ENCODE measurements around the gene AP2B1. TPM values are rescaled to one million over a fixed set of nuclear protein-coding genes. Genes with fewer than 3 reads are reported as not detected.

The AP2B1 gene
- total and polyA plus RNA-seq, 2 experiments from 2014 or later, result 76.1 to 87.0 TPM

GRCh38 chr17:35723735-35724134 is 136.6 kb downstream of the AP2B1 start:
- Histone ChIP-seq H3K4me3 (no peak overlapping the region), H3K9me3 (ENCODE audit: low read depth) (no peaks in the 10 kb centered on the region), H3K27me3 (no peaks in the 10 kb centered on the region), H4K20me1 (ENCODE audit: insufficient read depth, poor library complexity, severe bottlenecking) (no peaks in the 10 kb centered on the region), H3K4me1 (ENCODE audit: insufficient read depth) (peaks cover 25% of the 10 kb centered on the region), H2AFZ (no peak overlapping the region), H3K79me2 (no peaks in the 10 kb centered on the region), H3K4me2 (no peak overlapping the region), H3K36me3 (replicated peaks; ENCODE audit: insufficient read depth, low read depth) (no peaks in the 10 kb centered on the region), H3K9me2 (replicated peaks; ENCODE audit: insufficient read depth) (no peaks in the 10 kb centered on the region), H3K27ac (no peak overlapping the region)
- TF ChIP-seq EZH2phosphoT487 (IDR thresholded peaks at IDR 0.05; ENCODE audit: low read depth, severe bottlenecking, unreplicated experiment) (no peak), CTCF (IDR thresholded peaks at IDR 0.05; ENCODE audit: poor library complexity) (no peak), EZH2 (IDR thresholded peaks at IDR 0.05; ENCODE audit: borderline replicate concordance) (no peak)
- no peak for DNase-seq (ENCODE audit: low spot score)
- WGBS (ENCODE audit: low lambda C conversion rate, missing lambda C conversion rate), result 100% methylated on average over 2 of the region's 2 CpGs

- no peak overlapping the region for H2AFZ ChIP-seq
- H3K4me1 ChIP-seq (ENCODE audit: insufficient read depth), result peaks cover 25% of the 10 kb centered on the region
- H3K4me2 ChIP-seq, result no peak overlapping the region
- peak overlapping the region; percentile 80 for H3K27ac ChIP-seq
- no peak for DNase-seq (ENCODE audit: low spot score)
- 92% methylated on average over 4 of the region's 4 CpGs for WGBS (ENCODE audit: low lambda C conversion rate, missing lambda C conversion rate)
- no peaks in the 10 kb centered on the region for H3K79me2 ChIP-seq
- H4K20me1 ChIP-seq (ENCODE audit: insufficient read depth, poor library complexity, severe bottlenecking), result no peaks in the 10 kb centered on the region
- no peak overlapping the region for H3K4me3 ChIP-seq
- H3K27me3 ChIP-seq, result no peaks in the 10 kb centered on the region
- H3K36me3 ChIP-seq (replicated peaks; ENCODE audit: insufficient read depth, low read depth), result no peaks in the 10 kb centered on the region
- no peak for TF ChIP-seq EZH2 (IDR thresholded peaks at IDR 0.05; ENCODE audit: borderline replicate concordance)
- no peak for TF ChIP-seq CTCF (IDR thresholded peaks at IDR 0.05; ENCODE audit: poor library complexity)
- TF ChIP-seq EZH2phosphoT487 (IDR thresholded peaks at IDR 0.05; ENCODE audit: low read depth, severe bottlenecking, unreplicated experiment), result no peak
- H3K9me3 ChIP-seq (ENCODE audit: low read depth), result no peaks in the 10 kb centered on the region
- H3K9me2 ChIP-seq (replicated peaks; ENCODE audit: insufficient read depth), result no peaks in the 10 kb centered on the region
These were observed 137.9 kb downstream of the AP2B1 start for GRCh38 chr17:35725058-35725457.

GRCh38 chr17:35725802-35726126 is 138.6 kb downstream of the AP2B1 start:
- no peak for TF ChIP-seq EZH2 (IDR thresholded peaks at IDR 0.05; ENCODE audit: borderline replicate concordance)
- TF ChIP-seq CTCF (IDR thresholded peaks at IDR 0.05; ENCODE audit: poor library complexity), result no peak
- TF ChIP-seq EZH2phosphoT487 (IDR thresholded peaks at IDR 0.05; ENCODE audit: low read depth, severe bottlenecking, unreplicated experiment), result no peak
- H2AFZ ChIP-seq, result no peak overlapping the region
- H3K4me2 ChIP-seq, result peak overlapping the region; percentile 36
- no peaks in the 10 kb centered on the region for H3K9me2 ChIP-seq (replicated peaks; ENCODE audit: insufficient read depth)
- no peaks in the 10 kb centered on the region for H4K20me1 ChIP-seq (ENCODE audit: insufficient read depth, poor library complexity, severe bottlenecking)
- no peak overlapping the region for H3K4me3 ChIP-seq
- no peaks in the 10 kb centered on the region for H3K9me3 ChIP-seq (ENCODE audit: low read depth)
- no peaks in the 10 kb centered on the region for H3K27me3 ChIP-seq
- H3K27ac ChIP-seq, result peak overlapping the region; percentile 80
- H3K4me1 ChIP-seq (ENCODE audit: insufficient read depth), result peaks cover 25% of the 10 kb centered on the region
- DNase-seq (ENCODE audit: low spot score), result no peak
- WGBS (ENCODE audit: low lambda C conversion rate, missing lambda C conversion rate), result 69% methylated on average over 2 of the region's 2 CpGs
- no peaks in the 10 kb centered on the region for H3K36me3 ChIP-seq (replicated peaks; ENCODE audit: insufficient read depth, low read depth)
- no peaks in the 10 kb centered on the region for H3K79me2 ChIP-seq
